NT2/D1 (cell line): Measurements from ENCODE around the gene DNM3.

Source experiments
- YY1 ChIP-seq: IDR thresholded peaks from 2 replicates; pipeline ENCODE4 v1.6.1; 2011; ENCODE audit not compliant: insufficient read length, insufficient read depth
- ZNF274 ChIP-seq: IDR thresholded peaks from 2 replicates; pipeline ENCODE4 v1.6.1; 2011; ENCODE audit warnings: mild to moderate bottlenecking, low read depth, low read length

GRCh38 chr1:171963762-171964161, 122.5 kb downstream of the DNM3 start:
- TF ChIP-seq YY1 (no peak), ZNF274 (no peak)
